ENCODE measurements around the gene RABGAP1L.
"Not testable (repeated sequence)": the region's sequence is repeated elsewhere in the genome, so short reads cannot be mapped to it uniquely, and the experiment has no call there.

RABGAP1L gene

GRCh38 chr1:174222166-174222949 lies 63.0 kb downstream of the RABGAP1L start:
- TF ChIP-seq CTCF (IDR thresholded peaks at IDR 0.05; ENCODE audit: low read depth, low read length, missing control alignments): no peak
- H3K4me3 ChIP-seq (replicated peaks; ENCODE audit: low read depth, low read length): no peak overlapping the region
- DNase-seq (ENCODE audit: extremely low read depth, low read depth): no peak

GRCh38 chr1:174224641-174225040 lies 65.3 kb downstream of the RABGAP1L start:
- no peak for TF ChIP-seq CTCF (IDR thresholded peaks at IDR 0.05; ENCODE audit: low read depth, low read length, missing control alignments)
- no peak overlapping the region for H3K4me3 ChIP-seq (replicated peaks; ENCODE audit: low read depth, low read length)
- no peak for DNase-seq (ENCODE audit: extremely low read depth, low read depth)

DNA sequence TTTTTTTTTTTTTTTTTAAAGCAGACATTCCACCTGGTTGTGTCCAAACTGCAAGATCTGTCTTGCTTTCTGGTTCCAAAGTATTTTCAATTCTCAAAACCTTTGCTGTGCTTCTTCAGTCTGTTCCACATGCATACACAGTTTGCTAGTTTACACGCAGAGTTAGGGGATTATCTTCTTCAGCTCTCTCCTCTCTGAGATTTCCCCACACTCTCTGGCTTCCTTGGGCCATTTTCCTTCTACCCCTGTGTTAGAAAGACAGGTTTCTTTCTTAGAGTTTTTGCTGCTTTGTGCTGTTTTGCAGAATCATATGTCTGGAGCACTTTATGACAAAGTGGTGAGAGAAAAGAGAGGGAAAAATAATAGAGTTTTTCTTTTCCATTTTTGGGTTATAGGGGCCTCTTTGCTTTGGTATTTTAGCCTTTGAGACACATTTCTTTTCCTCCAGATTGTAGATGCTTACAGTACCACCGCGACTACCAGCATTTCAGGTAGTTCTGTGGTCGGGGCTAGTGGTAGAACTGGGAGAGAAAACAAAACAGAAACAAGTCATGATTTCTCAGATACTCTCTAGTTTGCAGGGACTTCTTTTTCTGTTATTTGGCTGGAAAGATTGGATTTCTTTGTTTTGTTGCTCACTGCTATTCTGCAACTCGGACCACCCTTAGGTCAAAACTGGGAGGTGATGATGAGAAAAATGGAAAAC lies 66.3 kb downstream of the RABGAP1L start:
- no peak overlapping the region for H3K4me3 ChIP-seq (replicated peaks; ENCODE audit: low read depth, low read length)
- no peak for TF ChIP-seq CTCF (IDR thresholded peaks at IDR 0.05; ENCODE audit: low read depth, low read length, missing control alignments)
- DNase-seq (ENCODE audit: extremely low read depth, low read depth): no peak

- DNase-seq (ENCODE audit: extremely low read depth, low read depth): no peak
- no peak for TF ChIP-seq CTCF (IDR thresholded peaks at IDR 0.05; ENCODE audit: low read depth, low read length, missing control alignments)
- H3K4me3 ChIP-seq (replicated peaks; ENCODE audit: low read depth, low read length): no peak overlapping the region
Measured at GRCh38 chr1:174230399-174230798, 71.1 kb downstream of the RABGAP1L start.

DNA sequence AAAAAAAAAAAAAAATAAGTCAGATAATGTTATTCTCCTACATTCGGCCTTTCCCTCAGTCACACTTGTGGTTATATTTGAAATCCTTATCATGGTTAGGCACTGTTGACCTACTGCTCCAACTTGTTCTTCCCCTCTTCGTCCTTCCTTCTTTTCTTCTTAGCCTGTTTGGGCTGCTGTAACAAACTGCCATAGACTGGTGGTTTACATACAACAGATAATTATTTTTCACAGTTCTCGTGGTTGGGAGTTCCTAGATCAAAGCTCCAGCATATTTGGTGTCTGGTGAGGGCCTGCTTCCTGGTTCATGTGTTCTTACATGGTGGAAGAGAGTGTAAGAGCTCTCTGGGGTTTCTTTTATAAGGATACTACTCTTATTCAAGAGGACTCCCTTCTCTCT lies 73.4 kb downstream of the RABGAP1L start:
- no peak for DNase-seq (ENCODE audit: extremely low read depth, low read depth)
- no peak for TF ChIP-seq CTCF (IDR thresholded peaks at IDR 0.05; ENCODE audit: low read depth, low read length, missing control alignments)
- H3K4me3 ChIP-seq (replicated peaks; ENCODE audit: low read depth, low read length): no peak overlapping the region

DNA sequence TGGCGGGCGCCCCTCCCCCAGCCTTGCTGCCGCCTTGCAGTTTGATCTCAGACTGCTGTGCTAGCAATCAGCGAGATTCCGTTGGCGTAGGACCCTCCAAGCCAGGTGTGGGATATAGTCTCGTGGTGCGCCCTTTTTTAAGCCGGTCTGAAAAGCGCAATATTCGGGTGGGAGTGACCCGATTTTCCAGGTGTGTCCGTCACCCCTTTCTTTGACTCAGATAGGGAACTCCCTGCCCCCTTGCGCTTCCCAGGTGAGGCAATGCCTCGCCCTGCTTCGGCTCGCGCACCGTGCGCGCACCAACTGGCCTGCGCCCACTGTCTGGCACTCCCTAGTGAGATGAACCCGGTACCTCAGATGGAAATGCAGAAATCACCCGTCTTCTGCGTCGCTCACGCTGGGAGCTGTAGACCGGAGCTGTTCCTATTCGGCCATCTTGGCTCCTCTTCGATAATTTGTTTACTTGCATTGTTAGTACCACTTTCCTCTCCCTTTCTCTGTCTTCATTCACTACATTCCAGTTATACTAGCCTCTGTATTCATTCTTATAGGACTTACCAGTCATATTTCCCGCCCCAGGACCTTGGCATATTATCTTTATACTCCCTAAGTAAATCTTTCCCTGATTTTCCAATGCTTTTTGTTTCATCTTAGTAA lies 79.7 kb downstream of the RABGAP1L start:
- not testable (repeated sequence) for DNase-seq (ENCODE audit: extremely low read depth, low read depth); H3K4me3 ChIP-seq (replicated peaks; ENCODE audit: low read depth, low read length)

DNA sequence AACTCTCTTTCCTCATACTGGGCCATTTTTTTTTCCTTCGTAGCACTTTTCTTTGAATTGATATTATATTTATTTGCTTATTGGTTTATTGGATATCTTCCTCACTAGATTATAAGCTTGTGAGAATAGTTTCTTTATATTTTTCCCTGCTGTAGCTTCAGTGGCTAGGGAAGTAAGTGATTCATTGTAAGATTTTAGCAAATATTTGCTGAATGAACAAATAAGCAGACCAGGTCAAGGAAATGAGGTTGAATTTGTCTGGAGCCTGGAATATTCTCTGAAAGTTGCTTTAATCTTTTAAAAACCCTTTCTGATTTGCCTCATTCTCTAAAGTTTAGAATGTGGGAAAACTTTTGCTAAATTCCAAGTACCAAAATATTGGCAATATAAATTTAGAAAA lies 80.2 kb downstream of the RABGAP1L start:
- H3K4me3 ChIP-seq (replicated peaks; ENCODE audit: low read depth, low read length): no peak overlapping the region
- DNase-seq (ENCODE audit: extremely low read depth, low read depth): no peak
- TF ChIP-seq CTCF (IDR thresholded peaks at IDR 0.05; ENCODE audit: low read depth, low read length, missing control alignments): no peak

Data from HFF-Myc (cell line).